Activated CD4-positive, alpha-beta T cell treated with anti-CD3 and anti-CD28 coated beads for 48 hours (primary cell): ENCODE measurements around the gene KLHL40.

Experiments
- DNase-seq: peaks from one replicate; pipeline ENCODE4 v3.0.0-alpha.2; 2020

The KLHL40 gene

GRCh38 chr3:42658091-42658770 lies 27.1 kb upstream of the KLHL40 start:
- DNase-seq = no peak

GRCh38 chr3:42658771-42659390 lies 26.5 kb upstream of the KLHL40 start:
- DNase-seq = no peak

GRCh38 chr3:42659451-42660130 lies 25.7 kb upstream of the KLHL40 start:
- no peak for DNase-seq

- DNase-seq = no peak
These were observed 25.1 kb upstream of the KLHL40 start for GRCh38 chr3:42660131-42660715.

GRCh38 chr3:42660898-42661297 lies 24.4 kb upstream of the KLHL40 start:
- DNase-seq = no peak

- no peak for DNase-seq
These were observed 23.7 kb upstream of the KLHL40 start for GRCh38 chr3:42661593-42662022.

GRCh38 chr3:42662037-42662812 lies 23.1 kb upstream of the KLHL40 start:
- DNase-seq = no peak

- no peak for DNase-seq
These were observed 22.4 kb upstream of the KLHL40 start for GRCh38 chr3:42662813-42663535.

GRCh38 chr3:42663581-42664437 lies 21.5 kb upstream of the KLHL40 start:
- DNase-seq = no peak

GRCh38 chr3:42664438-42664803 lies 20.9 kb upstream of the KLHL40 start:
- no peak for DNase-seq

- DNase-seq = no peak
These were observed 20.1 kb upstream of the KLHL40 start for GRCh38 chr3:42665050-42665878.

- DNase-seq = no peak
These were observed 19.3 kb upstream of the KLHL40 start for GRCh38 chr3:42666022-42666421.

- DNase-seq = no peak
These were observed 18.7 kb upstream of the KLHL40 start for GRCh38 chr3:42666577-42666998.

GRCh38 chr3:42667096-42667522 lies 18.2 kb upstream of the KLHL40 start:
- DNase-seq = no peak

- no peak for DNase-seq
These were observed 17.6 kb upstream of the KLHL40 start for GRCh38 chr3:42667523-42668412.

- DNase-seq = no peak
These were observed 16.9 kb upstream of the KLHL40 start for GRCh38 chr3:42668413-42668760.

GRCh38 chr3:42668793-42669217 lies 16.5 kb upstream of the KLHL40 start:
- DNase-seq = no peak

- DNase-seq = no peak
These were observed 15.2 kb upstream of the KLHL40 start for GRCh38 chr3:42670051-42670576.

GRCh38 chr3:42670670-42671069 lies 14.7 kb upstream of the KLHL40 start:
- no peak for DNase-seq
